Stimulated activated CD8-positive, alpha-beta memory T cell treated with anti-CD3 and anti-CD28 coated beads, Interleukin-4, amount 100 ng/mL, for 1 hour (primary cell): ENCODE data around the gene CNGB1.
"Not testable (repeated sequence)": the region's sequence is repeated elsewhere in the genome, so short reads cannot be mapped to it uniquely, and the experiment has no call there.

ENCODE experiments used
- DNase-seq, 2 donors: peaks; one replicate each; pipeline ENCODE4 v3.0.0-alpha.2; 2020; ENCODE audit warnings: low read depth in 2 of 2, low spot score in 1 of 2

The CNGB1 gene

GRCh38 chr16:57865746-57866528, 105.0 kb downstream of the CNGB1 start:
- no peak for DNase-seq

GRCh38 chr16:57863434-57864160, 107.3 kb downstream of the CNGB1 start:
- no peak for DNase-seq

DNA sequence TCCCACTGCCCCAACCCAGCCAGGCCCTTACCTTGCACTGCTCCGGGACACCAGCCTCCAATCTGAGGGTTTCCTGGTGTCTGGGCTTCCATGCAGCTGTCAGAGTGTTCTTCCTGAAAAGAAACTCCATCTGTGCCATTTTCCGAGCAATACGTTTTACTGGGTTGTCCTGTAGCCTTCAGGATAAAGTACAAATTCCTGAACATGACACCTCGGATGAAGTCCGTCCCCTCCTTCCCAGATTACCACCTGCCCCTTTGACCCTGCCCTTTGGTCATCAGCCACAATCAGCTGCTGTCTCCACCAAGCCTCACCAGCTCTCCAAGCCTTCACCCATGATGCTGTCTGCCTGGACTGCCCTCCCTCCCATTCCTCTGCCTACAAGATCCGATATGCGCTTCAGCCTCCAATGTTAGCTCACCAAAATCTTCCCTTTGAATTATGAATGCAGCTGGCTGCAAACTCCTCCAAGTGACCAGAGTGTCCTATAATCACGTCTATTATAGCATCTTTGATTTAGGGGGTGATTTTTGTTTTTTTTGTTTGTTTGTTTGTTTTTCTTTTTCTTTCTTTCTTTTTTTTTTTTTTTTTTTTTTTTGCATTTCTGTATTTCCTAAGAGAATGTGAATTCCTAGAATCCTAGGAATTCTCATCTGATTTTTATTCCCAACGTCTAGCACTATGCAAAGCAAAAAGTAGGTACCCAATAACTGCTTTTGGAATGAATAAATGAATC, 108.1 kb downstream of the CNGB1 start:
- no peak for DNase-seq

GRCh38 chr16:57859331-57859730, 111.6 kb downstream of the CNGB1 start:
- no peak for DNase-seq

DNA sequence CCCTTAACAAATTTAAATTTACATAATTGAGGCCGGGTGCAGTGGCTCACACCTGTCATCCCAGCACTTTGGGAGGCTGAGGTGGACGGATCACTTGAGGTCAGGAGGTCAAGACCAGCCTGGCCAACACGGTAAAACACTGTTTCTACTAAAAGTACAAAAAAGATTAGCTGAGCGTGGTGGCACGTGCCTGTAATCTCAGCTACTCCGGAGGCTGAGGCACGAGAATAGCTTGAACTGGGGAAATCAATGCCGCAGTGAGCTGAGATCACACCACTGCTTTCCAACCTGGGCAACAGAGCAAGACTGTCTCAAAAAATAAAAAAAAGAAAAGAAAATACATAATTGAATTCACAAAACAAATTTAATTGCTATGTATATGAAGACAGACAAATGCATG, 112.3 kb downstream of the CNGB1 start:
- DNase-seq, result no peak

DNA sequence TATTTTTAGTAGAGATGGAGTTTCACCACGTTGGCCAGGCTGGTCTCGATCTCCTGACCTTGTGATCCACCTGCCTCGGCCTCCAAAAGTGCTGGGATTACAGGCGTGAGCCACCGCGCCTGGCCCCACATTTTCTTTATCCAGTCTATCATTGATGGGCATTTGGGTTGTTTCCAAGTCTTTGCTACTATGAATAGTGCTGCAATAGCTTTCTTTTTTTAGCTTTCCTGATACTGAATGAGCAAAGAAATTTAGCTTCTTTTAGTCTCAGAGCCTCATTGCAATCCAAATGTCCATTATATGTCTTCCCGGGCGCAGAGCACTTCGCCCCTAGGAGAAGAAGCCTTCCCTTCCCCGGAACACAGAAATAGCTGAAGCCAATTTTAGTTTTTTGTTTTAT, 112.9 kb downstream of the CNGB1 start:
- not testable (repeated sequence) for DNase-seq

GRCh38 chr16:57855188-57855587, 115.7 kb downstream of the CNGB1 start:
- DNase-seq, result no peak

DNA sequence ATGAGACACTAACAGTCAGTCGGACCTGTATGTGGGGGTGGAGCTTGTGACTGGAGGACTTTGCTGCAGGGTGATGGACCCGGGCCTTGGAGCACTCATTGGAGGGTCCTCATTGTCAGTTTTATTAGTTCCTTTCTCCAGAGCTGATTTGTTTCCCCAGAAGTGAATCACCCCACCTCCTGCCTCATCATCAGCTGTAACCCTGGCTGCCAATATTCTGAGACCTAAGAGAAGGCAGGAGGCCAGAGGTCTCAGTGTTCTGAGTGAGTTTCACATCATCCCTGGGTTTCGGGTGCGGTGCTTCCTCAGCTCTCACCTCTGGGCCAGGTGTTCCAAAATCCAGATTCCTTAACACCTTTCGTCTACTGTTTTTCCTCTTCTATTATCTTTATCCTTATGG, 118.7 kb downstream of the CNGB1 start:
- DNase-seq, result no peak

DNA sequence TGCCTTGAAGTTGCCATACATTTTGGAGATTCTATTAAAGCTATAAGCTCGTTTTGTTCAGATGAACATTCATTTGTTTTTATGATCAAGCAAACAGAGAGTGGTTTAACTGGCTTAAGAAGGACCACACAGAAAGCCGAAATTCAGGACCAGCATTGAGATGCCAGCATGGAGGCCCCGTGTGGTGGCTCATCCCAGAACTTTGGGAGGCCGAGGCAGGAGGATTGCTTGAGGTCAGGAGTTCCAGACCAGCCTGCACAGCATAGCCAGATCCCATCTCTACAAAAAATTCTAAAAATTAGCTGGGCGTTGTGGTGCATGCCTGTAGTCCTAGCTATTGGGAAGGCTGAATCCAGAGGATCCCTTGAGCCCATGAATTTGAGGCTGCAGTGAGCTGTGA, 122.7 kb downstream of the CNGB1 start:
- DNase-seq, result no peak

DNA sequence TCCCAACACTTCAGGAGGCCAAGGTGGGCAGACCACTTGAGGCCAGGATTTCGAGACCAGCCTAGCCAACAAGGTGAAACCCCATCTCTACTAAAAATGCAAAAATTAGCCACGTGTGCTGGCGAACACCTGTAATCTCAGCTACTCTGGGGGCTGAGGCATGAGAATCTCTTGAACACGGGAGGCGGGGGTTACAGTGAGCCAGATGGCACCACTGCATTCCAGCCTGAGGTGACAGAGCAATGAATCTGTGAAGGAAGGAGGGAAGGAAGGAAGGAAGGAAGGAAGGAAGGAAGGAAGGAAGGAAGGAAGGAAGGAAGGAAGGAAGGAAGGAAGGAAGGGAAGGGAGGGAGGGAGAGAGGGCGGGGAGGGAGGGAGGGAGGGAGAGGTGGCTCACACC, 124.0 kb downstream of the CNGB1 start:
- not testable (repeated sequence) for DNase-seq

- DNase-seq, result no peak
These were observed 124.7 kb downstream of the CNGB1 start for GRCh38 chr16:57846078-57846697.

DNA sequence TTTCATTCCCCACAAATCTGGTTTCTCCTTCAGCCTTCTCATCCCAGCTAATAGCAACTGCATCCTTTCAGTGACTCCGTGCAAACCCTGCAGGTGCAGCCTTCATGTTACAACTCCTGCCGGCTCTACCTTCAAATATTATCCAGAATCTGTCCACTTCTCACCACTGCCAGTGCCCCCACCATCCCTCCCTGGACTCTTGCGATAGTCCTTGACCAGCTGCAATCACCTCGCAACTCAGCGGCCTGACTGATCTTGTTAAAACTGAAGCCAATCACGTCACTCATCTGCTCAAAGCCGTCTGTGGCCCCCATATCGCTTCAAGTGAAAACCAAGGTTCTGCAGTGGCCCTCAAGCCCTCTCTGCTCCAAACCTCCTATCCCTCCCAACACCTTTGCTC, 125.8 kb downstream of the CNGB1 start:
- no peak for DNase-seq

GRCh38 chr16:57844416-57845030, 126.4 kb downstream of the CNGB1 start:
- DNase-seq, result no peak

- no peak for DNase-seq
These were observed 127.5 kb downstream of the CNGB1 start for GRCh38 chr16:57843400-57843799.

- no peak for DNase-seq
These were observed 128.3 kb downstream of the CNGB1 start for GRCh38 chr16:57842601-57843000.

GRCh38 chr16:57840833-57841232, 130.1 kb downstream of the CNGB1 start:
- no peak for DNase-seq

DNA sequence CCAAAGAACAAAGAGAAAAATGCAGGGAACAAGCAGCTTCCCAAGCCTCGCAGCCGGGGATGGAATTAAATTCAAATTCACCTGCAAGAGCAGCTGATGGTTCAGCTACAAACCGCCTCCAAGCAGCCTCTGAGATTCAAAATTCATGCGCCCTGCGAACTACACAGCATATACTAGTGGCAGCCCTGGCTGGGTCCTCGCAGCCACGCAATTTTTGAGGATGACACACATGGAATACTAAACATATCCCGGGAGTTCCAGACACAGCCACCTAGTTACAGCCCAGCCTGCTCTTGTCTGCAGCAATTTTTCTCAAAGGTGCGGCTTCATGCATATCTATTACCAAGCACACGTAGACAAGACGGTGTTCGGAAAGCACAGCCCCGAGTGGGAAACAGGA, 132.8 kb downstream of the CNGB1 start:
- DNase-seq, result no peak

DNA sequence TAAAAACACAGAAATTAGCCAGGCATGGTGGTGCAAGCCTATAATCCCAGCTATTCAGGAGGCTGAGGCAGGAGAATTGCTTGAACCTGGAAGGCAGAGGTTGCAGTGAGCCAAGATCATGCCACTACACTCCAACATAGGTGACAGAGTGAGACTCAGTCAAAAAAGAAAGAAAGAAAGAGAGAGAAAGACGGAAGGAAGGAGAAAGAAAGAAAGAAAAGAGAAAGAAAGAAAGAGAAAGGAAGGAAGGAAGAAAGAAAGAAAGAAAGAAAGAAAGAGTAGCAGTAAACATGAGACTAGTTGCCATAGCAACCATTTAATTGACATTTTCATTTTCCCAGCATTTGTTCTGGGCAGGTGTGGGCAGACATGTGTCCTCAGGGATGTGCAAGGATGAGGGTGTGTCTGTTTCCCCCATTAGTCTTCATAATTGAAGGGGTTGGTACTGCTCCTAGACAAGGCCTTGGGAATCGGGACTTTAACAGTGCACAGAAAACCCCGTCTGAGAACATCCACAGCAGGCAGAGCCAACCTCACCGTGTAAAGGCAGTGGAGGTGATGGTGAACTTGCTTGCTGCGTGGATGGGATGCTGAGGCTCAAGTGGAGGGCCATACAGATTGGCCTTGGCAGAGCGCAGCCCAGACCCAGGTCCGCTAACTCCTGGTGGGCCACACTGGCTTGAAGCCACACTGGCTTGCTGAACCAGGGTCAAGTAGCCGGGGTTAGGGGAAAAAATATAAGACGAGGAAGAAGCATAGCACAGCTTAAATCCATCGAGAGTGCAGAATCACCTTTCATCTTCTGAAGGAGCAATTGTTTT, 133.4 kb downstream of the CNGB1 start:
- DNase-seq, result no peak

GRCh38 chr16:57835439-57835838, 135.5 kb downstream of the CNGB1 start:
- not testable (repeated sequence) for DNase-seq

- DNase-seq, result no peak
These were observed 136.0 kb downstream of the CNGB1 start for GRCh38 chr16:57834936-57835335.
